Activated T-cell treated with anti-CD3 and anti-CD28 coated beads, Interleukin-2, amount 50 U/mL, for 4 hours (primary cell): ENCODE results near the gene ATP10A. TPM values are rescaled to one million over a fixed set of nuclear protein-coding genes. Genes with fewer than 3 reads are reported as not detected.

Experiments
- ATAC-seq, 2 donors: fragments of 200-7000 bp; cut with Tn5 transposase; one replicate each; pipeline ENCODE4 v1.10.0; 2021
- DNase-seq: peaks from one replicate; pipeline ENCODE4 v3.0.0-alpha.2; 2020
- H3K27me3 Mint-ChIP-seq: one replicate; pipeline ENCODE4 v1.8.0; 2021; ENCODE audit warnings: low read depth, mixed read lengths
- H3K36me3 Mint-ChIP-seq: one replicate; pipeline ENCODE4 v1.8.0; 2022; ENCODE audit warnings: mixed read lengths; ENCODE audit not compliant: insufficient read depth
- H3K4me1 Mint-ChIP-seq: one replicate; pipeline ENCODE4 v1.8.0; 2021; ENCODE audit warnings: low read depth, mixed read lengths
- H3K4me3 Mint-ChIP-seq: one replicate; pipeline ENCODE4 v1.8.0; 2021; ENCODE audit warnings: mild to moderate bottlenecking, moderate library complexity, mixed read lengths
- H3K9me3 Mint-ChIP-seq: one replicate; pipeline ENCODE4 v1.8.0; 2021; ENCODE audit warnings: mixed read lengths
- total RNA-seq, 3 donors: library from RNA; stranded (reverse); gene quantifications; one replicate each; pipeline ENCODE4 v1.2.1, GENCODE V29; 2021

Gene ATP10A
- total RNA-seq, 3 donors from 2014 or later = 27.0 to 31.6 (median 31.3) TPM

DNA sequence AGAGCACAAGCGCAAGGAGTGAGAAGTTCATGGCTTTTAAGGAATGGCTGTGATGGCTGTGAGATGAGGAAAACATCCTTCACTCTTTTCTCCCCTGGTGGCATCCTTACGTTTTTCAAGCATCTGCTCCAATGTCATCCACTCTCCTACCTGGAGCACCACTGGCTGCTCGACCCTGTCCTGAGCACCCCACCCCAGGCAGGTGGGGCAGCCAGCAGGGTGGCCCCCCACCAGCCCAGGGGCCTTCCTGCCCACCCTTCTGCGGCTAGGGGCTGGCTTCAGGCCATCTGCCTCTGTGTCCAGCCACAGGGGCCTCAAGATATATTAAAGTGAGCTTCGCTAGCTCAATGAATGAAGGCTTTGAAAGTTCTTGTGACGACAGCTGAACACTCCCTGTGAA lies 56.1 kb downstream of the ATP10A start:
- Mint-ChIP-seq H3K36me3 (peaks cover 2% of the 10 kb centered on the region), H3K9me3 (no peaks in the 10 kb centered on the region), H3K27me3 (no peaks in the 10 kb centered on the region), H3K4me1 (peaks cover 37% of the 10 kb centered on the region), H3K4me3 (no peak overlapping the region)
- ATAC-seq (no peak), DNase-seq (no peak)

- no peaks in the 10 kb centered on the region for H3K9me3 Mint-ChIP-seq
- no peak for ATAC-seq
- DNase-seq = no peak
- peaks cover 30% of the 10 kb centered on the region for H3K4me1 Mint-ChIP-seq
- no peak overlapping the region for H3K4me3 Mint-ChIP-seq
- H3K27me3 Mint-ChIP-seq = no peaks in the 10 kb centered on the region
- peaks cover 2% of the 10 kb centered on the region for H3K36me3 Mint-ChIP-seq
These were observed 58.1 kb downstream of the ATP10A start for GRCh38 chr15:25805031-25805430.

- ATAC-seq (no peak), DNase-seq (no peak)
- Mint-ChIP-seq H3K4me1 (peaks cover 34% of the 10 kb centered on the region), H3K27me3 (no peaks in the 10 kb centered on the region), H3K9me3 (no peaks in the 10 kb centered on the region), H3K36me3 (peaks cover 2% of the 10 kb centered on the region), H3K4me3 (no peak overlapping the region)
These were observed 58.7 kb downstream of the ATP10A start for GRCh38 chr15:25804451-25804850.

DNA sequence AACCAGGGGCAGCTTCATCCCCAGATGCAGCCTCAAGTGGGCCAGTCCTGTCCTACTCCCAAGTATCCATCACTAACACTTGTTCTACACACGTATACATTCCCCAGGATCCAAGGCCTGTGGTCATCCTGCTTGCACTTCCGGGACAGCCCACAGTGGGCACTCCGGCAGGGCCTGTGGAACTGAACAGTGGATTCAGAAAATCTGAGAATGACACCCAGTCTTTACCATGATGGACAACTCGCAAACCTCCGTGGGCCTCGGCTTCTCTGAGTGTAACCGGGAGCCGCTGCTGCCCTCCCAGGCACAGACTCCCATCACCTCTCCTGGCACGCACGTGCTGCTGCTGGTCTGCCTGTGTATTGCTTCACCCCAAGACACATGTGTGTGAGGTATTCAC lies 59.6 kb downstream of the ATP10A start:
- peaks cover 2% of the 10 kb centered on the region for H3K36me3 Mint-ChIP-seq
- ATAC-seq (no peak), DNase-seq (no peak)
- H3K27me3 Mint-ChIP-seq = no peaks in the 10 kb centered on the region
- no peak overlapping the region for H3K4me3 Mint-ChIP-seq
- peaks cover 40% of the 10 kb centered on the region for H3K4me1 Mint-ChIP-seq
- H3K9me3 Mint-ChIP-seq = no peaks in the 10 kb centered on the region

DNA sequence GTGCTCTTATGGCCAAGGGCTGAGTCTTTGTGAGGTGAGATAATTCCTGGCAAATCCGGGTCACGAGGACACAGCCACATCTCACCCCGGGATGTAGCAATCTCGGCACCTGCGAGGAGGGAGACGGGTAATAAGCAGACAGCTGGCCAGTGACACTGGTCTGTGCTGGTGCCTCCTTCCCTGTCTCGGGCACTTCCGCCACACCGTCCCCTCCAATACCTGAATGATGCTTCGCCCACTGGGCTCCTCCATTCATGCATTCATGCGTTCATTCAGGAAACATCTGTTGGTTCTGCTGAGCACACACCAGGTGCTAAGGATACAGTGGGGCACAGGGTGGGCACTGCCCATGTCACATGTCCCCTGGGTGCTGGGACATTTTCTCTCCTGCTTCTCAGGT lies 60.1 kb downstream of the ATP10A start:
- Mint-ChIP-seq H3K9me3 (no peaks in the 10 kb centered on the region), H3K4me3 (no peak overlapping the region), H3K36me3 (peaks cover 2% of the 10 kb centered on the region), H3K27me3 (no peaks in the 10 kb centered on the region), H3K4me1 (peaks cover 44% of the 10 kb centered on the region)
- DNase-seq = no peak
- ATAC-seq = no peak

DNA sequence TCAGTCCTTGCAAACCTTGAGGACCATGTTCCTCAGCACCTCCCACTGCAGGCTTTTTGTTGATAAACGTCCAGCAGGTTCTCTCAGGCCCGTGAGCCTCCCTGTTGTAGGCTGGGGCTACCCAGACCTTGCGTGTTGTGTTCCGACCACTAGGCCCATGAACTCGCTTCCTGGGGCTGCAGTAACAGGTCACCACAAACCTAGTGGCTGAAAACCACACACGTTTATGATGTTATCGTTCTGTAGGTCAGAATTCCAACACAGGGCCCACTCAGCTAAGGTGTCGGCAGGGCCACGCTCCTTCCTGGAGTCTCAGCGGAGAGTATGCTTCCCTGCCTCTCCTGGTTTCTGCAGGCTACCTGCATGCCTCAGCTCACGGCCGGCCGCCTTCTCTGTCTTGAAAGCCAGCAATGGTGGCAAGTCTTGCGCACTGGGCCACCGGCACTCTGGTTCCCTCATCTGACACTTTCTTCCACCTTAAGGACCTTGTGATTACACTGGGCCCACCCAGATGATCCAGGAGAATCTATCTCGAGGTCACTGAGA lies 60.8 kb downstream of the ATP10A start:
- peaks cover 48% of the 10 kb centered on the region for H3K4me1 Mint-ChIP-seq
- H3K27me3 Mint-ChIP-seq = no peaks in the 10 kb centered on the region
- no peaks in the 10 kb centered on the region for H3K9me3 Mint-ChIP-seq
- H3K4me3 Mint-ChIP-seq = no peak overlapping the region
- peaks cover 2% of the 10 kb centered on the region for H3K36me3 Mint-ChIP-seq
- DNase-seq = no peak
- no peak for ATAC-seq

DNA sequence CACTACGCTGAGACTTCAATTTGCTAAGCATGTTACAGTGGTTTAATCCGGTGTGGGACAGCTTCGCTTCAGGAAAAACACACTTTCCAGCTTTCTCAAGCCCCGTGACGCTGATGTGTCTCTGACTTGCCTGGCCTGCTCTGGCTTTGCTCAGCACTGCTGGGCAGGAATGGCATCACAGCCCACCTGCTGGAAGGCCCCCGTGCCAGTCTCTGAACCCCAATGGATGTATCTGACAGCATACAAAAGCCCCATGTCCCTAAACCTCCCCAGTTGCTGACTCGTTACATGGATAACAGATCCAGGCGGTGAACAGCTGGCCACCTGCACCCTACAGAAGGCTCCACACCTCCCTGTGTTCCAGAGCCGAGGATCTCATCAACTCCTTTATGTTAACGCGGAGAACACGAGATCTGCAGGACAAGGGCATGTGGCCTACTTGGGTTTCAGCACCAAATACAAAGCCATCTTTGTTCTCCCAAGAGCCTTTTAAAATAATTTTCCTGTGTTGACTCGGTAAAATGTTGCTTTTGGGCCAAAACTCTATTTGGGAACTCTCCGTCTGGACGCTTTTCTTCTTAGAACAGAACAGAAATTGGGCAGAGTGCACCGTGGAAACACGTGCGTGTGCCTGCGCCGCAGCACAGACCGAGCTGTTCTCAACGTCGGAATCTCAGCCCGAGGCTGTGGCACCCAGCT lies 61.4 kb downstream of the ATP10A start:
- Mint-ChIP-seq H3K36me3 (peaks cover under 1% of the 10 kb centered on the region), H3K27me3 (no peaks in the 10 kb centered on the region), H3K9me3 (no peaks in the 10 kb centered on the region), H3K4me1 (peaks cover 49% of the 10 kb centered on the region), H3K4me3 (no peak overlapping the region)
- DNase-seq (no peak), ATAC-seq (no peak)

DNA sequence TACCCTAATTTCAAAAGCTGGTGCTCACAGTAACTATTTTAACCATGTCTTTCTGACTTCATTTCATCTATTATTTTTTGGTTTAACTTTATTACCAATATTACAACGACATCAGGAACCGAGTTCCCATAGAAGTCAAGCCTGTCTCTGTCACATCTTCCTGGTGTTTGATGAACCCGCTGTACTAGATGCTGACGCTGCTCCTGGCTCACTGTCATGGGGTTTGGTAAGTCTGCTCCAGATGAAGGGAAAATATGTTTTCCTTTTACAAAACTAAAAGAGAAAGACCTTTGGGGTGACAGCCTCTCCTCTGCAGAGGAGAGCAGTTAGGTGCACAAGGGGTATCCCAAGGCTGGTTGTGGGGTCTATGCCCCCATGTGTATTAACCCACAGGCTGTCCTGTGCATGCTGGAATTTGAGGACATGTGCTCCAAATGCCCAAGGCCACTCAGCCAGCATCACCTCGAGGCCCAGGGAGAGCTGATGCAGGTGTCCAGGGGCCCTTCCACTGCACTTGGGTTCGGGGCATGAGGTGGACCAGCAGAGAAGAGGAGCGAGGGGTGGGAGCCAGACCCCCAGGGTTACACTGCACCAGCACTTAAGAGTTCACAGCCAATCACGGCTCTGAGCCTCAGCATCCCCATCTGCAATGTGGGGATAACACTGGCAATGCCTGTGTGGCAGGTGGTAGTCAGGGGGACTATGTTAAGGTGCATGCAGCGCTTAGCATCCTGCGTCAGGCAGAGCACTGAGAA lies 62.2 kb downstream of the ATP10A start:
- no peaks in the 10 kb centered on the region for H3K36me3 Mint-ChIP-seq
- DNase-seq = no peak
- H3K9me3 Mint-ChIP-seq = no peaks in the 10 kb centered on the region
- no peaks in the 10 kb centered on the region for H3K27me3 Mint-ChIP-seq
- peaks cover 51% of the 10 kb centered on the region for H3K4me1 Mint-ChIP-seq
- no peak overlapping the region for H3K4me3 Mint-ChIP-seq
- ATAC-seq = no peak

DNA sequence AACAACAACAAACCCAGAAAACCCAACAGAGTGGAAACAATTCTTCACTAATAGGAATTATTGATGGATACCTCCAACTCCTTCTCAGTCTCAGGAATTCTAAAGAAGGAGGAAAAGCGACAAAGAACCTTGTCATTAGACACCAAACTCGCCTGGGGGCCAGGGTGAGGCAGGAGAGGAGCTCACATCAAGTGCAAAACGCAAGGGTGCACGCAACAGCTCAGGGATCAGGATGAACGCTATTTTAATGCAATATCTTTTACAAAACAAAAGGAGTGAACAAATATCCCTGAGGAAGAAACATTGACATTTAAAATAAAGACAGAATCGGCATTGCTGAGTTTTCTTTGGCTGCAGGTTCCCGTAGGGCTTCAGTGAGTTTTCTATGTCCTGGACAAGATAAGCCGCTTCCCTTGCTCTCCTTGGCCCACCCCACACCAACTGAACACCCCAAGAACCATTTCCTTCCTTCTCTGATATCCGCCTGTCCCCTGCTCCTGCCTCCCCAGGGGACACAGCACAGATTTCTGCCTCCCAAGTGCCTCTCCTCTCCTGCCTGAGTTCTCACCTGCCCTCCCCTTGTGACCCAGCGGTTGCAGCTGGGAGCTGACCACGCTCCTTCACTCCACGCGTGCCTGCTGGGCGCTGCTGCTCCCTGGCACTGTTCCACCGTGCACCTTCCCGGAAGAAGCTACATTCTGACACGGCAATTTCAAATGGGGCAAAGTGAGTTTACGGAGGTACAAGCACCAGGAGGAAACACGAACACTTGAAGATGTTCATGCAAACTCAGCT lies 63.0 kb downstream of the ATP10A start:
- peaks cover 53% of the 10 kb centered on the region for H3K4me1 Mint-ChIP-seq
- no peaks in the 10 kb centered on the region for H3K9me3 Mint-ChIP-seq
- H3K27me3 Mint-ChIP-seq = no peaks in the 10 kb centered on the region
- H3K4me3 Mint-ChIP-seq = peak overlapping the region; percentile 2
- no peaks in the 10 kb centered on the region for H3K36me3 Mint-ChIP-seq
- ATAC-seq (peak in 1 of 2 donors; percentile 24), DNase-seq (no peak)

GRCh38 chr15:25797936-25798901 lies 64.9 kb downstream of the ATP10A start:
- Mint-ChIP-seq H3K4me3 (no peak overlapping the region), H3K36me3 (no peaks in the 10 kb centered on the region), H3K4me1 (peaks cover 56% of the 10 kb centered on the region), H3K27me3 (no peaks in the 10 kb centered on the region), H3K9me3 (no peaks in the 10 kb centered on the region)
- no peak for DNase-seq
- ATAC-seq = no peak

DNA sequence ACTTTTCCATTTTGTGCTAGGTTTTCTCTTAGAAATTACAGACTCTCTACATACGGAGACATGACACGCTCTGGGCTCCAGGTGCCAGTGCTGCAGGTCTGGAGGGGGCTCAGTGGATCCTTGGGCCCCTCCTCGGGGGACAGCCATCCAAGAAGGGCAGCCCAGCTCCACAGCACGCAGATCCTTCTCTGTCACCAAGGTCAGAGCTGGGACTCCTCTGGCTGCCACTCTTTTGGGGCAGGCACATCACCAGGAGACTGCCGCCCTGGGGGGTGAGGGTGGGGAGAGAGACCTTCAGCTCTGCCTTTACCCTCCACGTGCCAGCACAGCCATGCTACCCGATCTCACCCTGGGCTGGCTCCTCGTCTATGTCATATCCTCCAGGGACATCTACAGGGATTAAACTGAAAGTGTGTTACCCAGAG lies 65.6 kb downstream of the ATP10A start:
- Mint-ChIP-seq H3K9me3 (no peaks in the 10 kb centered on the region), H3K4me1 (peaks cover 59% of the 10 kb centered on the region), H3K36me3 (no peaks in the 10 kb centered on the region), H3K4me3 (no peak overlapping the region), H3K27me3 (no peaks in the 10 kb centered on the region)
- DNase-seq = no peak
- ATAC-seq = no peak

DNA sequence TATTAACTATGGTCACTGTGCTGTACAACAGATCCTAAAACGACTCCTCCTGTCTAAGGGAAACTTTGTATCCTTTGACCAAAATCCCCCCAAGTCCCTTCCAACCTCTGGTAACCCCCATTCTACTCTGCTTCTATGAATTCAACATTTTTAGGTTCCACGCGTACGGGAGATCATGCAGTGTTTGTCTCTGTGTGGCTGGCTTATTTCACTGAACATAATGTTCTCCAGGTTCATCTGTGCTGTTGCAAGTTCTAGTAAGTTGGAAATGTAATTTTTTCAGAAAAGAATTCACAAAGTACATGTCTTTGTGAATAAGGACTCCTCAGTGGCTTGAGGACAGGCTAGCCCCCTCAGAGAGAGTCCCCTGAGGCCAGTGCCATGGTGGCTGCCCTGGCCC lies 66.1 kb downstream of the ATP10A start:
- no peaks in the 10 kb centered on the region for H3K36me3 Mint-ChIP-seq
- peaks cover 63% of the 10 kb centered on the region for H3K4me1 Mint-ChIP-seq
- no peaks in the 10 kb centered on the region for H3K27me3 Mint-ChIP-seq
- no peaks in the 10 kb centered on the region for H3K9me3 Mint-ChIP-seq
- no peak for DNase-seq
- H3K4me3 Mint-ChIP-seq = no peak overlapping the region
- no peak for ATAC-seq

DNA sequence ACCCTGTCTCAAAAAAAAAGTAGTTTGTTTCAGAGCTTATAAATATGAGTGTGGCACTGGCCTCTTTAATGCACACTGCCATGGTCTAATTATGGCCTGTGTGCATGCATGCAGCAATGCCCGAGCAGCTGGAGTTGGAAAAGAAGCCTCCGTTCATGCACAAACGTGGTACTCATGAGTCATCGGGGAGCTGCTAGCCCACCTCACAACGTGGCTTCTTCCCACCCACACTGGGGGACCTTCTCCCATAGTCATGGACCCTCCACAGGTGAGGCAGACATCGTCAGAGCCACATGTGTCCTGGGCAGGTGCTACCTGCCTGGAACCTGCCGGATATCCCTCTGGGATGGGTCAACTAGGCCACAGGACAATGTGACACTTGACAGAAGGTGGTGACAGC lies 66.7 kb downstream of the ATP10A start:
- Mint-ChIP-seq H3K36me3 (no peaks in the 10 kb centered on the region), H3K4me3 (no peak overlapping the region), H3K9me3 (no peaks in the 10 kb centered on the region), H3K4me1 (peaks cover 67% of the 10 kb centered on the region), H3K27me3 (no peaks in the 10 kb centered on the region)
- ATAC-seq (no peak), DNase-seq (no peak)
